Activated CD8-positive, alpha-beta memory T cell treated with anti-CD3 and anti-CD28 coated beads for 36 hours (primary cell): ENCODE measurements around the gene DAP3. TPM values are rescaled to one million over a fixed set of nuclear protein-coding genes. Genes with fewer than 3 reads are reported as not detected.
"Not testable (repeated sequence)": the region's sequence is repeated elsewhere in the genome, so short reads cannot be mapped to it uniquely, and the experiment has no call there.

Experiments used
- CTCF ChIA-PET: fragments of 350-600 bp; sonication (Branson Sonifier 250); formaldehyde crosslinking; loops from one replicate; lab custom pipeline; 2021; ENCODE audit warnings: antibody characterized with exemption; lab: Charles Lee
- POLR2A ChIA-PET: fragments of 350-600 bp; sonication (Branson Sonifier 250); formaldehyde crosslinking; loops from one replicate; lab custom pipeline; 2021; ENCODE audit warnings: antibody characterized with exemption; lab: Charles Lee
- total RNA-seq, 2 experiments: library from RNA; stranded (reverse); gene quantifications; one replicate each; pipeline ENCODE4 v1.2.3, GENCODE V29; 2021

The DAP3 gene
- total RNA-seq, 2 experiments from 2014 or later, result 159 TPM

DNA sequence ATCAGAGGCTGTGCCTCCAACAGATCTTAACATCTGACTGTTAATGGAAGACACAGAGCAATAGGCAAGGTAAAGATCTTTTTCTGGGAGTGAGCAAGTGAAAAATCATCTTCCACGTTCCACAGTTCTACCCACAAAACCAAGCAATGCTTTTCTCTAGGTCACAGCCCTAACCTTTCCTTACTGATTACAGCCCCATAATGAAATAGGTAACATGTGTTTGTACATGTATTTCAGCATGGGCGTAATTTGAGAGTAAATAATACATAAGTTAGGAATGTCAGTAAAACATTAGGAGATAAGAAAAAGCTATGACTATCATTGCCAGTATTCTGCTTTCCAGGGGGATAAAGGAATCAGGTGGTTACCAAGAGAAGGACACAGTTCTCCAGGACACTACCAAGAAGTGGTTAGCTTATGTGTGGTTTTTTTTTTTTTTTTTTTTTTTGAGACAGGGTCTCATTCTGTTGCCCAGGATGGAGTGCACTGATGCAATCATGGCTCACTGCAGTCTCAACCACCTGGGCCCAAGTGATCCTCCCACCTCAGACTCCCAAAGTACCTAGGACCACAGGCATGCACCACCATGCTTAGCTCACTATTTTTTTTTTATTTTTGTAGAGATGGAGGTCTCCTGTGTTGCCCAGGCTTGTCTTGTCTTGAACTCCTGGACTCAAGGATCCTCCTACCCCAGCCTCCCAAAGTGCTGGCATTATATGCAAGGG is 72.0 kb downstream of the DAP3 start:
- ChIA-PET CTCF (no interaction called here), POLR2A (no interaction called here)

DNA sequence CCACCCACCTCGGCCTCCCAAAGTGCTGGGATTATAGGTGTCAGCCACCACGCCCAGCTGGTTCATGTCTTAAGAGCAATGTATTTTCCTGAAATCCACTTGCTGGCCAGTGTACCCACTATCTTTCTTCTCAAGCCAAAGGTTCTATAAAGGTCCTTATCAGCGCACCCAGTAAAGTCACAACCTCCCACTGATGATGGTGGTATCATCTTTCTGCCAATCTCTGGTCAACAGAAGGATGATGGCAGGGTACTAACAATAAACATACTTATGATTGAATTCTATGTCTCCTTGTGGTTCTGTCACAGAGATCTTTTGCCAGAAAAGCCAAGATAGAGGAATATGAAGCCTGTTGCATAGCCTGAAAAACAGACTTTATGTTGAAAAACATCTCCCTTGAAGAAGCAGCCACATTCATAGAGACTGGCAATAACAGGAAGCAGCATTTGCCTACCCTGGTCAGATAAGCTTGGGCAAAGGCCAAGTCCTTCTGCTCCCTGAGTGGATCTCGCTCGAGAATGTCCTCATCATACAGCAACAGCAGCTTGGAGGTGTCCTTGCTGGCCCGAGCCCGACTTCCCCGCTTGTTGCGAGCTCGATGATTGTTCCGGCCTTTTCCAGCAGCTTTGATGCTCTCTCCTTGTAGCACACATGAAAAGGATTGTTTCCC is 73.0 kb downstream of the DAP3 start:
- ChIA-PET CTCF (no interaction called here), POLR2A (no interaction called here)

DNA sequence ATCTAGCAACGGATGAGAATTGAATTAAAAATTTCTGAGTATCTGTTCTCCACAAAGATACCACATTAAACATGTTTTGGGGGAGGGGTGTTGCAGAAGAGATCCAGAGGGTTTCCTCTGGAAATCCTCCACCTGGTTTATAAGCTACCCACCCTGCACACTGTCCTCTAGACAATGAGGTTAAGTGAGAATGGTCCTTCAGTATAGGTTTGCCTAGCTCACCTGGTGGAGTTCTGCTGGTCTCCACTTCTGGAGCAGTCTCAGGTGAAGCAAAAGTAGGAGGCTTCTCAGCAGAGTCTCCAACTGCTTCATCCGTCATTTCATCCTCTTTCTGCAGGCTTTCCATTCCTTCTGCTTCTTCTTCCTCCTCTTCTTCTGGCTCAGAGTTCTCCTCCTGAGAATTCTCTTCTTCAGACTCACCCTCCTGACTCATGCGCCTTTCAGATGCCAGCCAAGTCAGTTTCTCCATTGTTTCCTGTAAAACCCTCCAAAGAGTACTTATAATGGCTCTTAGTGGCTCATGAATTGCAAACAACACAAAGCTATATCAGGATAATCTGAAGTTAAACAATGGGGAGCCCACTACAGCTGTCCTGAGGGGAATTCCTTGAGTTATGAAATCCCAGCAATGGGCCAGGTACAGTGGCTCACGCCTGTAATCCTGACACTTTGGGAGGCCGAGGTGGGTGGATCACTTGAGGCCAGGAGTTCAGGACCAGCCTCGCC is 74.4 kb downstream of the DAP3 start:
- POLR2A ChIA-PET, CTCF ChIA-PET: not testable (repeated sequence)

DNA sequence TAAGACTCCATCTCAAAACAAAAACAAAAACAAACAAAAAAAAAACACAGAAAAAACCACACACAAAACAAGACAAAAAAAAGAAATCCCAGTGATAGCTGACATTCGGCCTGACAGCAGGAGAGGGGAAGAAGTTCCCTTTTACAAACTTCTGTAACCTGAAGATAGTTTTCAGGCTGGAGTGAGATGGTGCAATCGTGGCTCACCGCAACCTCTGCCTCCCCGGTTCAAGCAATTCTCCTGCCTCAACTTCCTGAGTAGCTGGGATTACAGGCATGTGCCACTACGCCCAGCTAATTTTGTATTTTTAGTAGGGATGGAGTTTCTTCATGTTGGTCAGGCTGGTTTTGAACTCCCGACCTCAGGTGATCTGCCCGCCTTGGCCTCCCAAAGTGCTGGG is 75.1 kb downstream of the DAP3 start:
- CTCF ChIA-PET, result not testable (repeated sequence)
- POLR2A ChIA-PET, result interaction anchor here (0.7 kb wide), 1 partner anchor 484 kb away, joined by 4 read pairs; no protein-coding TSS in a partner anchor

- CTCF ChIA-PET, result not testable (repeated sequence)
- POLR2A ChIA-PET, result interaction anchor here (0.6 kb wide), 1 partner anchor 40 kb away, joined by 8 read pairs; no protein-coding TSS in a partner anchor
Measured at GRCh38 chr1:155767399-155767989, 78.6 kb downstream of the DAP3 start.

- ChIA-PET CTCF (interaction anchor here (0.6 kb wide), 1 partner anchor 1738 kb away, joined by 4 read pairs; no protein-coding TSS in a partner anchor), POLR2A (no interaction called here)
Measured at GRCh38 chr1:155769257-155769656, 80.4 kb downstream of the DAP3 start.

GRCh38 chr1:155773221-155773620 is 84.3 kb downstream of the DAP3 start:
- CTCF ChIA-PET, result no interaction called here
- POLR2A ChIA-PET, result no interaction called here

GRCh38 chr1:155776414-155776813 is 87.5 kb downstream of the DAP3 start:
- ChIA-PET CTCF (no interaction called here), POLR2A (no interaction called here)

GRCh38 chr1:155777582-155777981 is 88.7 kb downstream of the DAP3 start:
- ChIA-PET CTCF (no interaction called here), POLR2A (no interaction called here)

Other genes with a start within 250 kb of the DAP3 start
- gene ASH1L, start 126.3 kb upstream of the DAP3 start, total RNA-seq, result 10 to 100 TPM; 22.8 to 24.0 TPM
- gene MSTO1, start 78.9 kb upstream of the DAP3 start, total RNA-seq, result 10 to 100 TPM; 88.9 to 98.3 TPM
- gene YY1AP1, start 317 bp upstream of the DAP3 start, total RNA-seq, result 10 to 100 TPM; 52.0 to 55.2 TPM
- gene GON4L, start 168.1 kb downstream of the DAP3 start, total RNA-seq, result 10 to 100 TPM; 46.4 to 51.2 TPM
- 10 to 100 TPM; 18.1 to 19.0 TPM for gene SYT11, start 170.5 kb downstream of the DAP3 start, total RNA-seq
- gene RIT1, start 222.3 kb downstream of the DAP3 start, total RNA-seq, result 10 to 100 TPM; 15.2 to 15.5 TPM
- 10 to 100 TPM; 66.4 to 67.2 TPM for gene KHDC4, start 245.3 kb downstream of the DAP3 start, total RNA-seq